ENCODE data around the gene STRA6.

The STRA6 gene

DNA sequence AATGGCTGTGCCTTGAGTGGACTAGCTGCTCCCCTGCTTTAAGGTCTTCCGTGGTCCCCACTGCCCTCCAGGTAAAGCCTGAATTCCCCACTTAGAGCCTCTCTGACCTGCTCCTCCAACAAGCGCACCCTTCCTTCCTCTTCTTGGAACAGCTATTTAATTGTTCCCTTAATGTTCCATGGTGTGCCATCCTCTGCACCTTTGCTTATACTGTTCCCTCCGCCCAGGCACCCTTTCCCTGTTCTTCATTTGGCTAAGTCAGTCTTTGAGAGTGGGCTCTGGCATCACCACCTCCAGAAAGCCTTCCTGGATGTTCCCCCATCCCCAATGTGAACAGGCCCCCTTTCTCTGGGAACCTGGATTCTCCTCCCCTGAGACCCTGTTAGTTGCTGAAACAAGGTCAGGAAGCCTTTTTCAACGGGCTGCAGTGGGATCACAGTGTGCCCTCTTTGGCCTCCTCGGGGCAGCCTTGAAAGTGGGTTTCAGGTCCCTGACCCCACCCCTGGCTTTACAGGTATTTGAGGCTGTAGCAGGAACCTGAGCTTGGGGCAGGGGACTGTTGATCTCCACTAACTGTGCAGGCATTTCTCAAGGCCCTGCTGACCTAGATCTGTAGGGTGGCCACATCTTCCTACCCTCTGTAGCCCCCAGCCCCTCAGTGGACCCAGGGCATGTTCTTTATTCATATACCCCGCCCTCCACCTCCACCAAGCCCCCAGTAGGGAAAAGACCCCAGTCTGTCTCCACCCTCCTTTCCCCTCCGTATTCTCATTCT, 24.1 kb downstream of the STRA6 start:
- ChIA-PET POLR2A (interaction anchor here (0.6 kb wide), 1 partner anchor 17 kb away, joined by 8 read pairs; no protein-coding TSS in a partner anchor), CTCF (no interaction called here)
- DNase-seq (ENCODE audit: extremely low spot score) = no peak
- TF ChIP-seq, protein P1, sequence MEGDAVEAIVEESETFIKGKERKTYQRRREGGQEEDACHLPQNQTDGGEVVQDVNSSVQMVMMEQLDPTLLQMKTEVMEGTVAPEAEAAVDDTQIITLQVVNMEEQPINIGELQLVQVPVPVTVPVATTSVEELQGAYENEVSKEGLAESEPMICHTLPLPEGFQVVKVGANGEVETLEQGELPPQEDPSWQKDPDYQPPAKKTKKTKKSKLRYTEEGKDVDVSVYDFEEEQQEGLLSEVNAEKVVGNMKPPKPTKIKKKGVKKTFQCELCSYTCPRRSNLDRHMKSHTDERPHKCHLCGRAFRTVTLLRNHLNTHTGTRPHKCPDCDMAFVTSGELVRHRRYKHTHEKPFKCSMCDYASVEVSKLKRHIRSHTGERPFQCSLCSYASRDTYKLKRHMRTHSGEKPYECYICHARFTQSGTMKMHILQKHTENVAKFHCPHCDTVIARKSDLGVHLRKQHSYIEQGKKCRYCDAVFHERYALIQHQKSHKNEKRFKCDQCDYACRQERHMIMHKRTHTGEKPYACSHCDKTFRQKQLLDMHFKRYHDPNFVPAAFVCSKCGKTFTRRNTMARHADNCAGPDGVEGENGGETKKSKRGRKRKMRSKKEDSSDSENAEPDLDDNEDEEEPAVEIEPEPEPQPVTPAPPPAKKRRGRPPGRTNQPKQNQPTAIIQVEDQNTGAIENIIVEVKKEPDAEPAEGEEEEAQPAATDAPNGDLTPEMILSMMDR (IDR thresholded peaks at IDR 0.05; ENCODE audit: control extremely low read depth, extremely low read depth, low read depth, missing control alignments) = no peak

DNA sequence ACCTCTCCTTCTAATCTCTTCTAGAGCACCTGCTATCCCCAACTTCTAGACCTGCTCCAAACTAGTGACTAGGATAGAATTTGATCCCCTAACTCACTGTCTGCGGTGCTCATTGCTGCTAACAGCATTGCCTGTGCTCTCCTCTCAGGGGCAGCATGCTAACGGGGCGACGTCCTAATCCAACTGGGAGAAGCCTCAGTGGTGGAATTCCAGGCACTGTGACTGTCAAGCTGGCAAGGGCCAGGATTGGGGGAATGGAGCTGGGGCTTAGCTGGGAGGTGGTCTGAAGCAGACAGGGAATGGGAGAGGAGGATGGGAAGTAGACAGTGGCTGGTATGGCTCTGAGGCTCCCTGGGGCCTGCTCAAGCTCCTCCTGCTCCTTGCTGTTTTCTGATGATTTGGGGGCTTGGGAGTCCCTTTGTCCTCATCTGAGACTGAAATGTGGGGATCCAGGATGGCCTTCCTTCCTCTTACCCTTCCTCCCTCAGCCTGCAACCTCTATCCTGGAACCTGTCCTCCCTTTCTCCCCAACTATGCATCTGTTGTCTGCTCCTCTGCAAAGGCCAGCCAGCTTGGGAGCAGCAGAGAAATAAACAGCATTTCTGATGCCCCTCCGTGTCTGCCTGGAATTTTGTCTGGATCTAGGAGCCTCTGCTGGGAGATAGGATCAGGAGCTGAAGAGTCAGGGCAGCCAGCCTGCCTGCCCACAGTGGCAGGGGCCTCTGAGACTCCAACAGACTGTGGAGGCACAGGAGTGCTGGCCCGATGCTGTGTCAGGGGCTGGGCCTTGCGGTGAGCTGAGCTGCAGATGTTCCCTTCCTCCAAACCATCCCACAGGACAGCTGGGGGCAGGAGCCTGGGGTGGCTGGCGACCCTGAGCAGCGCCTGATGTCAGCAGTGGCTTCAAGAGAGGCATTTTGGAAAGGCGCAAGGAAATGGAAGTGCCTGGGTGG, 26.0 kb downstream of the STRA6 start:
- ChIA-PET CTCF (interaction anchor here (1.0 to 1.5 kb wide), 3 partner anchors 9 to 131 kb away, joined by 3 read pairs; no protein-coding TSS in a partner anchor), POLR2A (no interaction called here)
- no peak for DNase-seq (ENCODE audit: extremely low spot score)
- TF ChIP-seq, protein P1 (IDR thresholded peaks at IDR 0.05; ENCODE audit: control extremely low read depth, extremely low read depth, low read depth, missing control alignments) = no peak

DNA sequence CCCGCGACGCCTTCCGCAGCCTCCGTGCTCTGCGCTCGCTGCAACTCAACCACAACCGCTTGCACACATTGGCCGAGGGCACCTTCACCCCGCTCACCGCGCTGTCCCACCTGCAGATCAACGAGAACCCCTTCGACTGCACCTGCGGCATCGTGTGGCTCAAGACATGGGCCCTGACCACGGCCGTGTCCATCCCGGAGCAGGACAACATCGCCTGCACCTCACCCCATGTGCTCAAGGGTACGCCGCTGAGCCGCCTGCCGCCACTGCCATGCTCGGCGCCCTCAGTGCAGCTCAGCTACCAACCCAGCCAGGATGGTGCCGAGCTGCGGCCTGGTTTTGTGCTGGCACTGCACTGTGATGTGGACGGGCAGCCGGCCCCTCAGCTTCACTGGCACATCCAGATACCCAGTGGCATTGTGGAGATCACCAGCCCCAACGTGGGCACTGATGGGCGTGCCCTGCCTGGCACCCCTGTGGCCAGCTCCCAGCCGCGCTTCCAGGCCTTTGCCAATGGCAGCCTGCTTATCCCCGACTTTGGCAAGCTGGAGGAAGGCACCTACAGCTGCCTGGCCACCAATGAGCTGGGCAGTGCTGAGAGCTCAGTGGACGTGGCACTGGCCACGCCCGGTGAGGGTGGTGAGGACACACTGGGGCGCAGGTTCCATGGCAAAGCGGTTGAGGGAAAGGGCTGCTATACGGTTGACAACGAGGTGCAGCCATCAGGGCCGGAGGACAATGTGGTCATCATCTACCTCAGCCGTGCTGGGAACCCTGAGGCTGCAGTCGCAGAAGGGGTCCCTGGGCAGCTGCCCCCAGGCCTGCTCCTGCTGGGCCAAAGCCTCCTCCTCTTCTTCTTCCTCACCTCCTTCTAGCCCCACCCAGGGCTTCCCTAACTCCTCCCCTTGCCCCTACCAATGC, 27.1 kb downstream of the STRA6 start:
- POLR2A ChIA-PET = no interaction called here
- CTCF ChIA-PET = interaction anchor here (1.0 to 1.4 kb wide), 3 partner anchors 10 to 12 kb away, joined by 3 to 5 read pairs (median 3); no protein-coding TSS in a partner anchor
- no peak for DNase-seq (ENCODE audit: extremely low spot score)
- TF ChIP-seq, protein P1 (IDR thresholded peaks at IDR 0.05; ENCODE audit: control extremely low read depth, extremely low read depth, low read depth, missing control alignments) = no peak

DNA sequence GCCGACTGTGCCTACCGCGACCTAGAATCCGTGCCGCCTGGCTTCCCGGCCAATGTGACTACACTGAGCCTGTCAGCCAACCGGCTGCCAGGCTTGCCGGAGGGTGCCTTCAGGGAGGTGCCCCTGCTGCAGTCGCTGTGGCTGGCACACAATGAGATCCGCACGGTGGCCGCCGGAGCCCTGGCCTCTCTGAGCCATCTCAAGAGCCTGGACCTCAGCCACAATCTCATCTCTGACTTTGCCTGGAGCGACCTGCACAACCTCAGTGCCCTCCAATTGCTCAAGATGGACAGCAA, 27.7 kb downstream of the STRA6 start:
- TF ChIP-seq, protein P1 (IDR thresholded peaks at IDR 0.05; ENCODE audit: control extremely low read depth, extremely low read depth, low read depth, missing control alignments) = no peak
- ChIA-PET POLR2A (no interaction called here), CTCF (interaction anchor here (1.3 to 1.4 kb wide), 2 partner anchors 10 to 136 kb away, joined by 3 to 5 read pairs; no protein-coding TSS in a partner anchor)
- no peak for DNase-seq (ENCODE audit: extremely low spot score)

DNA sequence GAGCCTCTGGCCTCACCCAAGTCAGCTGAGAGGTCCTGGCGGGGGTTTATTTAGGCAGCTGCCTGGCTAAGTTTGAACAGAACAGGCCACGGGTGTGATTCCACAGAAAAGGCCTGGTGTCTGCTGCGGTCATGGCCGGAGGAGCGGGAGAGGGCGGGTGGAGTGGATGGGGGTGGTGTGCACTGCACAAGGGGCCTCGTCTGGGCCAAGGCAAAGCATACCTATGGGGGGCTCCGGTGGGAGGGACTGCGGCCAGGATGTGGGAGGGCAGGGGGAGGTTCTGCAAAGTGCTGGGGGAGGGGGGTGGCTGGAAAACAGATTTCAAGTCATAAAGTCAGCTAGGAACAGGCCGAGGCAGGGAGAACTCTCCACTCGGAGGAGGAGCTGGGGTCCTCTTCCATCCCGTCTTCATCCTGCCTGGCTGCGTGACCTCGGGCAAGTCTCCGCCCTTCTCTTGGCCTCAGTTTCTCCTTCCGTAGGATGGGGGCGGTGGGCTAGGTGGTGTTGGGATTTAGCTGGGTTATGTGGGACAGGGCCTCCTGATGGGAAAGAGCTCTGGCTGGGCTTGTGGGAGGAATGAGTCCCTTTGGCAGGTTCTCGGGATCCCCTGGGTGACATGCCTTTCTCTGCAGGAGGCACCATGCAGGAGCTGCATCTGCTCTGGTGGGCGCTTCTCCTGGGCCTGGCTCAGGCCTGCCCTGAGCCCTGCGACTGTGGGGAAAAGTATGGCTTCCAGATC, 28.2 kb downstream of the STRA6 start:
- CTCF ChIA-PET = interaction anchor here (1.3 to 1.4 kb wide), 2 partner anchors 9 to 136 kb away, joined by 3 to 5 read pairs; no protein-coding TSS in a partner anchor
- no peak for DNase-seq (ENCODE audit: extremely low spot score)
- POLR2A ChIA-PET = no interaction called here
- TF ChIP-seq, protein P1 (IDR thresholded peaks at IDR 0.05; ENCODE audit: control extremely low read depth, extremely low read depth, low read depth, missing control alignments) = no peak

Data from GM10248 (cell line).